Naive thymus-derived CD4-positive, alpha-beta T cell (primary cell): Measurements from ENCODE around the gene TMEM184A. TPM values are rescaled to one million over a fixed set of nuclear protein-coding genes. Genes with fewer than 3 reads are reported as not detected.
A peak's percentile ranks its signal among the peaks of the same experiment; 100 is the strongest.

Experiments used
- ATAC-seq: fragments of 150-1000 bp; cut with Tn5 transposase; 2 replicates; pipeline ENCODE4 v1.10.0; 2021; ENCODE audit warnings: mild to moderate bottlenecking, moderate library complexity
- CTCF ChIA-PET: fragments of 350-600 bp; sonication (Branson Sonifier 250); formaldehyde crosslinking; loops from one replicate; lab custom pipeline; 2021; ENCODE audit warnings: antibody characterized with exemption; lab: Charles Lee
- POLR2A ChIA-PET: fragments of 350-600 bp; sonication (Branson Sonifier 250); formaldehyde crosslinking; loops from one replicate; lab custom pipeline; 2021; ENCODE audit warnings: antibody characterized with exemption, inconsistent platforms; lab: Charles Lee
- DNase-seq, 9 donors: peaks; one replicate each; pipeline versions ENCODE4 v3.0.0 to v3.0.0-alpha.2; 2020 to 2022; ENCODE audit warnings: mixed read lengths in 1 of 9
- H3K27ac ChIP-seq: one replicate; pipeline ENCODE4 v1.7.0; 2013; ENCODE audit warnings: mild to moderate bottlenecking, low read depth, low read length, moderate library complexity
- H3K27me3 ChIP-seq, 2 donors: one replicate each; pipeline ENCODE4 v1.7.0; 2013; ENCODE audit warnings: low read length in 2 of 2, mild to moderate bottlenecking in 2 of 2, moderate library complexity in 2 of 2; ENCODE audit not compliant: control insufficient read depth in 2 of 2, insufficient read depth in 2 of 2
- H3K36me3 ChIP-seq, 3 experiments: 1 replicate in 2 of 3; 2 replicates in 1 of 3; pipeline ENCODE4 v1.7.0; 2013; ENCODE audit warnings: low read length in 3 of 3, mild to moderate bottlenecking in 3 of 3, moderate library complexity in 1 of 3; ENCODE audit not compliant: insufficient read depth in 3 of 3, control insufficient read depth in 2 of 3
- H3K4me1 ChIP-seq, 2 donors: one replicate each; pipeline ENCODE4 v1.7.0; 2013; ENCODE audit warnings: low read length in 2 of 2, mild to moderate bottlenecking in 2 of 2, moderate library complexity in 1 of 2; ENCODE audit not compliant: control insufficient read depth in 2 of 2, insufficient read depth in 2 of 2
- H3K4me3 ChIP-seq: 2 replicates; pipeline ENCODE4 v1.7.0; 2013; ENCODE audit warnings: mild to moderate bottlenecking, low read length
- H3K9me3 ChIP-seq, 3 experiments: 1 replicate in 2 of 3; 2 replicates in 1 of 3; pipeline ENCODE4 v1.7.0; 2013; ENCODE audit warnings: low read length in 3 of 3; ENCODE audit not compliant: control insufficient read depth in 2 of 3
- H3K27ac Mint-ChIP-seq, 9 donors: one replicate each; pipeline ENCODE4 v1.8.0; 2020 to 2022; ENCODE audit warnings: mixed read lengths in 9 of 9, mild to moderate bottlenecking in 8 of 9, moderate library complexity in 5 of 9, inconsistent platforms in 2 of 9
- H3K27me3 Mint-ChIP-seq, 5 donors: one replicate each; pipeline ENCODE4 v1.8.0; 2021 to 2022; ENCODE audit warnings: mixed read lengths in 5 of 5, mild to moderate bottlenecking in 1 of 5
- H3K36me3 Mint-ChIP-seq, 5 donors: one replicate each; pipeline ENCODE4 v1.8.0; 2020 to 2022; ENCODE audit warnings: mixed read lengths in 5 of 5, mild to moderate bottlenecking in 3 of 5, inconsistent platforms in 1 of 5
- H3K4me1 Mint-ChIP-seq, 7 donors: one replicate each; pipeline ENCODE4 v1.8.0; 2020 to 2022; ENCODE audit warnings: mixed read lengths in 7 of 7, mild to moderate bottlenecking in 3 of 7, inconsistent platforms in 1 of 7
- H3K4me3 Mint-ChIP-seq, 10 donors: one replicate each; pipeline ENCODE4 v1.8.0; 2020 to 2022; ENCODE audit warnings: mild to moderate bottlenecking in 10 of 10, mixed read lengths in 10 of 10, moderate library complexity in 6 of 10, inconsistent platforms in 2 of 10
- H3K9me3 Mint-ChIP-seq, 11 donors: one replicate each; pipeline ENCODE4 v1.8.0; 2020 to 2022; ENCODE audit warnings: mixed read lengths in 11 of 11, mild to moderate bottlenecking in 4 of 11, inconsistent platforms in 1 of 11, moderate library complexity in 1 of 11
- intact Hi-C, 2 donors: fragments of 100-400 bp; cut with micrococcal nuclease; formaldehyde crosslinking; loops; one replicate each; pipeline ENCODE4 v1.15.1; 2023
- polyA plus RNA-seq, 2 donors: library from polyadenylated mRNA; unstranded; fragments of 300-500 nt; fragmentation: Illumina TruSeq; gene quantifications; one replicate each; pipeline ENCODE4 v1.2.3, GENCODE V29; 2021
- total RNA-seq, 6 experiments: library from RNA in 5 of 6; stranded (reverse) in 5 of 6; gene quantifications; 1 replicate in 5 of 6; 2 replicates in 1 of 6; pipeline ENCODE4 v1.2.3 and lab custom pipeline; 2021 to 2026

The TMEM184A gene
- total and polyA plus RNA-seq, 7 experiments from 2014 or later: 0.05 to 0.06 TPM; not detected in 5

DNA sequence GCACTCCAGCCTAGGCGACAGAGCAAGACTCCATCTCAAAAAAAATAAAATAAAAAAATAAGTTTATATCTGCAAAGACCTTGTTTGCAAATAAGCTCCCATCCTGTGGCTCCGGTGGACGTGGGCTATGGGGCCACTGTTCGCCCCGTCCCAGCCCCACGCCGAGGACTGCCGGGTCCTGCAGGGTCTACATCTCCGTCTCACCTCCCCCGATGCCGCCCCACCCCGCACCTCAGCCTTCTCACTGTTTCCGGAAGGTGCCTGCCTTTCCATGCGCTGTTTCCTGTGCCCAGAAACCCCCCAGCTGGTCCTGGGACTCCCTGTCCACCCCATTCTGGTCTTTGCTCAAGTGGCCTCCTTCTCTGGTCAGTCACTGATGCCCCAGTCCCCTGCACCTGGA is 46.8 kb downstream of the TMEM184A start:
- ChIA-PET POLR2A (interaction anchor here (0.8 to 1.3 kb wide), 2 partner anchors 20 to 24 kb away, joined by 3 to 4 read pairs; no protein-coding TSS in a partner anchor), CTCF (interaction anchor here (0.5 to 0.8 kb wide), 2 partner anchors 48 to 58 kb away, joined by 3 to 8 read pairs; no protein-coding TSS in a partner anchor)
- ATAC-seq (no peak), DNase-seq (no peak)
- Mint-ChIP-seq H3K4me3 (peak overlapping the region in 7 of 10 donors; percentile 25 to 61 (median 45)), H3K27ac (peak overlapping the region in 3 of 9 donors; percentile 36 to 82 (median 72)), H3K36me3 (no peaks in the 10 kb centered on the region), H3K9me3 (no peaks in the 10 kb centered on the region), H3K4me1 (peaks cover 29 to 73% (median 39%) of the 10 kb centered on the region in 7 donors), H3K27me3 (peaks cover 0 to 4% (median 0%) of the 10 kb centered on the region in 5 donors)
- Histone ChIP-seq H3K4me1 (peaks cover 4 to 43% of the 10 kb centered on the region in 2 donors), H3K27me3 (no peaks in the 10 kb centered on the region), H3K9me3 (no peaks in the 10 kb centered on the region), H3K4me3 (no peak overlapping the region), H3K36me3 (no peaks in the 10 kb centered on the region), H3K27ac (no peak overlapping the region)
- intact Hi-C loops: no loop called here

GRCh38 chr7:1508277-1508758 is 47.7 kb downstream of the TMEM184A start:
- H3K4me1 Mint-ChIP-seq: peaks cover 29 to 68% (median 37%) of the 10 kb centered on the region in 7 donors
- Histone ChIP-seq H3K4me1 (peaks cover 9 to 42% of the 10 kb centered on the region in 2 donors), H3K27ac (no peak overlapping the region), H3K4me3 (no peak overlapping the region), H3K27me3 (no peaks in the 10 kb centered on the region), H3K36me3 (no peaks in the 10 kb centered on the region), H3K9me3 (no peaks in the 10 kb centered on the region)
- H3K27me3 Mint-ChIP-seq: peaks cover 0 to 4% (median 0%) of the 10 kb centered on the region in 5 donors
- no peaks in the 10 kb centered on the region for H3K9me3 Mint-ChIP-seq
- H3K4me3 Mint-ChIP-seq: peak overlapping the region; percentile 16 to 76 (median 62)
- DNase-seq (no peak), ATAC-seq (no peak)
- no peaks in the 10 kb centered on the region for H3K36me3 Mint-ChIP-seq
- POLR2A ChIA-PET: interaction anchor here (0.7 to 1.3 kb wide), 4 partner anchors 8 to 67 kb away, joined by 3 to 9 read pairs (median 4); no protein-coding TSS in a partner anchor
- intact Hi-C loops: no loop called here
- H3K27ac Mint-ChIP-seq: peak overlapping the region; percentile 32 to 81 (median 74)
- CTCF ChIA-PET: interaction anchor here (0.6 to 1.5 kb wide), 2 partner anchors 48 to 54 kb away, joined by 4 to 6 read pairs; partner anchors contain the start of gene TMEM184A

DNA sequence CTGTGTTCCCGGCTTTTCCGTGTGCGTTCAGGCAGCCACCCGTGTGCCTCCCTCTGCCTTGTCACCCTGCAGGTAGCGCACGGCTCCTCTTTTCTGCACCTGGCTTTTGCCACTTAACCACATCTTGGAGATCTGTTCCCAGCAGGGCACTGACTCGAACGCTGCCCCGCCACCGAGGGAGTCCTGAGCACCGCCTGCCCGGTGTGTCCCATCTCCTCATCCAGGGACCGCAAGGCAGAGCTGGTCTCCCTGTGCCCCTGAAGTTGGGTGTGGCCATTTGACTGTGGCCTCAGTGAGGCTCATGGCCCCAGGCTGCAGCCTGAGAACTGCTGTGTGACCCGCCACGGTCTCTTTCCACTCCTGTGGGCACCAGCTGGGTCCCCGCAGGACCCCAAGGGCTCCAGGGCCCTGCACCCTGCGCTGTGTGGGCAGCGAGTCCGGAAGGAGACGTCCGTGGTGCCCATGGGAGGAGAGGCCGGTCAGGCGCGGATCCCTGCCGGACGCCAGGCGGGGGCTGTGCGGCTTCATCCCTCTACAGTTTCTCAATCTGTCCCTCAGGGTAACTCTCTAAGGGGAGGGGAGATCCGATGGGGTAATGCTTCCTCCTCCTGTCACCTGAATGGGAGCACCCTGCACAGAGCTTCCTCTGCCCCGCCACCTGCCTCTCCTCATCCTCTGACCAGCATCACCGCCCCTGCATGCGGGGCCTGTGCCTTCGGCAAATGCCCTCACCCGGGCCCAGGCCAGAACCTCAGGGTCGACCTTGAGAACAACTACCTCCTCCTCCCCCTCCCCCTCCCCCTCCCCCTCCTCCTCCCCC is 50.1 kb downstream of the TMEM184A start:
- Mint-ChIP-seq H3K9me3 (peaks cover 0 to 2% (median 0%) of the 10 kb centered on the region in 11 donors), H3K4me1 (peaks cover 33 to 65% (median 38%) of the 10 kb centered on the region in 7 donors), H3K4me3 (peak overlapping the region; percentile 66 to 94 (median 80)), H3K27me3 (peaks cover 0 to 4% (median 0%) of the 10 kb centered on the region in 5 donors), H3K27ac (peak overlapping the region in 8 of 9 donors; percentile 58 to 87 (median 66)), H3K36me3 (peaks cover 0 to 7% (median 5%) of the 10 kb centered on the region in 5 donors)
- Histone ChIP-seq H3K4me1 (peaks cover 18 to 35% of the 10 kb centered on the region in 2 donors), H3K9me3 (no peaks in the 10 kb centered on the region), H3K36me3 (peaks cover 0 to 19% (median 0%) of the 10 kb centered on the region in 3 experiments), H3K4me3 (no peak overlapping the region), H3K27ac (peak overlapping the region; percentile 41), H3K27me3 (no peaks in the 10 kb centered on the region)
- ChIA-PET POLR2A (interaction anchor here (0.7 to 2.7 kb wide), 7 partner anchors 8 to 33 kb away, joined by 3 to 12 read pairs (median 3); no protein-coding TSS in a partner anchor), CTCF (interaction anchor here (1.3 to 2.4 kb wide), 3 partner anchors 24 to 32 kb away, joined by 3 to 12 read pairs (median 4); partner anchors contain the start of gene MAFK)
- ATAC-seq (no peak), DNase-seq (peak in 2 of 9 donors; percentile 20 to 29)
- intact Hi-C loops: no loop called here

GRCh38 chr7:1503816-1504775 is 51.9 kb downstream of the TMEM184A start, which contains the start of gene INTS1:
INTS1 (minus strand) TSS chr7:1504389; CDS start chr7:1503960, 429 bp downstream.
- H3K4me1 ChIP-seq: peaks cover 18 to 35% of the 10 kb centered on the region in 2 donors
- H3K4me3 Mint-ChIP-seq: peak within 1 kb of the TSS; percentile 80 to 94 (median 87)
- peak within 1 kb of the TSS; percentile 77 for H3K27ac ChIP-seq
- intact Hi-C loops: loop anchor here (1.0 kb wide), 5 partner anchors 8 to 66 kb away; partner anchors contain the start of genes PSMG3 (in 2 of the 2), MICALL2 (in 1 of the 2) and TMEM184A (in 1 of the 2)
- POLR2A ChIA-PET: interaction anchor here (0.6 to 2.7 kb wide), 6 partner anchors 8 to 820 kb away, joined by 3 to 12 read pairs (median 3); no protein-coding TSS in a partner anchor
- H3K9me3 ChIP-seq: no peaks in the 10 kb centered on the region
- DNase-seq: peak; percentile 82 to 93 (median 88)
- H3K27me3 ChIP-seq: no peaks in the 10 kb centered on the region
- H3K27ac Mint-ChIP-seq: peak within 1 kb of the TSS in 8 of 9 donors; percentile 59 to 88 (median 77)
- H3K9me3 Mint-ChIP-seq: peaks cover 0 to 2% (median 0%) of the 10 kb centered on the region in 11 donors
- H3K27me3 Mint-ChIP-seq: peaks cover 0 to 4% (median 0%) of the 10 kb centered on the region in 5 donors
- CTCF ChIA-PET: interaction anchor here (0.6 to 1.0 kb wide), 3 partner anchors 52 to 1023 kb away, joined by 3 to 5 read pairs (median 3); no protein-coding TSS in a partner anchor
- H3K36me3 ChIP-seq: peaks cover 0 to 38% (median 0%) of the 10 kb centered on the region in 3 experiments
- H3K36me3 Mint-ChIP-seq: peaks cover 0 to 13% (median 5%) of the 10 kb centered on the region in 5 donors
- H3K4me1 Mint-ChIP-seq: peaks cover 35 to 60% (median 42%) of the 10 kb centered on the region in 7 donors
- peak; percentile 96 for ATAC-seq
- H3K4me3 ChIP-seq: peak within 1 kb of the TSS; percentile 77

- Mint-ChIP-seq H3K9me3 (peaks cover 0 to 2% (median 0%) of the 10 kb centered on the region in 11 donors), H3K4me1 (peaks cover 35 to 55% (median 38%) of the 10 kb centered on the region in 7 donors), H3K27ac (peak overlapping the region in 8 of 9 donors; percentile 59 to 83 (median 69)), H3K27me3 (peaks cover 0 to 4% (median 0%) of the 10 kb centered on the region in 5 donors), H3K4me3 (peak overlapping the region; percentile 63 to 94 (median 86)), H3K36me3 (peaks cover 0 to 13% (median 5%) of the 10 kb centered on the region in 5 donors)
- Histone ChIP-seq H3K27me3 (no peaks in the 10 kb centered on the region), H3K4me3 (peak overlapping the region; percentile 77), H3K27ac (peak overlapping the region; percentile 77), H3K4me1 (peaks cover 18 to 35% of the 10 kb centered on the region in 2 donors), H3K36me3 (peaks cover 0 to 41% (median 0%) of the 10 kb centered on the region in 3 experiments), H3K9me3 (no peaks in the 10 kb centered on the region)
- DNase-seq (no peak), ATAC-seq (no peak)
- CTCF ChIA-PET: no interaction called here
- POLR2A ChIA-PET: interaction anchor here (0.6 to 1.6 kb wide), 3 partner anchors 9 to 686 kb away, joined by 3 to 4 read pairs (median 3); no protein-coding TSS in a partner anchor
- intact Hi-C loops: no loop called here
These were observed 52.6 kb downstream of the TMEM184A start for GRCh38 chr7:1503390-1503789.
